Measurements from ENCODE around the gene ZNF664. TPM values are rescaled to one million over a fixed set of nuclear protein-coding genes. Genes with fewer than 3 reads are reported as not detected.

ZNF664 gene
- total and polyA plus RNA-seq, 2 of the 8 experiments (the other 6 are each of a cell fraction or from before 2014, with no cell fraction given), result 22.8 to 51.4 TPM

DNA sequence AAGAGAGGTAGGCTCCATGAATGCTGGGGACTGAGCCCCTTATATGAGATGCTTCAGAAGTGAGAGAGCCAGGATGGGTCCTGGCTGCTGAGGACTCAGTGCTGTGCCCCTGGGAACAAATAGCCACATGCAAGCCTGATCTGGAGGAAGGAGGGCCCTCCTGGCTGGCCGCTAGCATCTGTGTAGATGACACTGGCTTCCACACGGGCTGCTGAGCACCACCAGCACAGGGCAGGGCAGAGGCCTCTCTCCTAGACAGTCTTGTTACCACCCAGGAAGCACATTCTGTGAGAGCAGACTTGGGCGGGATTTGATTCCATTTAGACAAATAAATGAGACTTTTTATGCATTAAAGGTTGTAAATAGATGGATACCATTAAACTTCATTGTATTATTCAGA lies 48.0 kb downstream of the ZNF664 start:
- WGBS, 2 experiments (ENCODE audit: extremely low coverage in 1 of 2, insufficient coverage in 1 of 2, insufficient read length in 1 of 2, insufficient replicate concordance in 2 of 2, low coverage in 1 of 2, low lambda C conversion rate in 2 of 2, missing lambda C conversion rate in 1 of 2), result 89% methylated on average over 3 of the region's 3 CpGs; no CpG with 5 or more reads in 1 of the 2 experiments
- H3K4ac ChIP-seq (replicated peaks; ENCODE audit: insufficient read length, low read depth, low read length), result no peak overlapping the region
- H3K79me1 ChIP-seq (ENCODE audit: low read depth, low read length), result no peaks in the 10 kb centered on the region
- H3K4me1 ChIP-seq (replicated peaks in 1 of 4; ENCODE audit: control insufficient read depth in 3 of 4, insufficient read depth in 4 of 4, low read length in 3 of 4), result no peaks in the 10 kb centered on the region; a peak in 2 of 7 replicates
- no peaks in the 10 kb centered on the region for H3K23me2 ChIP-seq (ENCODE audit: low read depth, low read length)
- no peaks in the 10 kb centered on the region for H3K79me2 ChIP-seq (ENCODE audit: control insufficient read depth in 1 of 2, insufficient read depth in 2 of 2, low read length in 2 of 2)
- no peak overlapping the region for H3K18ac ChIP-seq (ENCODE audit: extremely low read depth, low read length)
- H3K9ac ChIP-seq (replicated peaks in 1 of 4; ENCODE audit: extremely low read depth in 1 of 4, low read depth in 3 of 4, low read length in 3 of 4), result no peak overlapping the region
- H4K8ac ChIP-seq (ENCODE audit: extremely low read depth, insufficient read depth, low read length), result no peak overlapping the region
- no peaks in the 10 kb centered on the region; a peak in 1 of 7 replicates for H3K27me3 ChIP-seq (replicated peaks in 1 of 4; ENCODE audit: control insufficient read depth in 3 of 4, extremely low read depth in 1 of 4, insufficient read depth in 3 of 4, low read length in 3 of 4)
- no peak overlapping the region for H3K14ac ChIP-seq (ENCODE audit: insufficient read length)
- H4K91ac ChIP-seq (replicated peaks; ENCODE audit: insufficient read length, low read length), result no peak overlapping the region
- H4K5ac ChIP-seq (ENCODE audit: insufficient read length, low read depth, low read length), result no peak overlapping the region
- H2AFZ ChIP-seq (ENCODE audit: low read length), result no peak overlapping the region
- no peak overlapping the region for H3K23ac ChIP-seq (ENCODE audit: insufficient read length)
- H3K36me3 ChIP-seq (ENCODE audit: control insufficient read depth in 2 of 4, insufficient read depth in 4 of 4, low read length in 3 of 4), result no peaks in the 10 kb centered on the region
- no peak overlapping the region for H2AK5ac ChIP-seq (ENCODE audit: low read depth, low read length)
- no peaks in the 10 kb centered on the region for H3K9me3 ChIP-seq (ENCODE audit: insufficient read depth in 2 of 2, low read depth in 1 of 2, low read length in 1 of 2)
- H2BK5ac ChIP-seq (ENCODE audit: low read depth, low read length), result no peak overlapping the region
- ChIA-PET POLR2A (ENCODE audit: partially characterized antibody) (no interaction called here), CTCF (ENCODE audit: partially characterized antibody) (no interaction called here)
- H2BK20ac ChIP-seq (ENCODE audit: low read length), result no peak overlapping the region
- DNase-seq (ENCODE audit: low read depth in 1 of 2, low spot score in 2 of 2) (no peak), FAIRE-seq (no peak)
- H3K4me3 ChIP-seq (ENCODE audit: extremely low read depth in 1 of 4, insufficient read depth in 2 of 4, low read depth in 3 of 4, low read length in 4 of 4), result no peak overlapping the region
- H2BK120ac ChIP-seq (replicated peaks; ENCODE audit: low read depth, low read length), result no peak overlapping the region
- H4K20me1 ChIP-seq (replicated peaks in 1 of 2; ENCODE audit: control insufficient read depth in 1 of 2, insufficient read depth in 2 of 2, low read length in 2 of 2), result no peaks in the 10 kb centered on the region
- no peak overlapping the region for H3K56ac ChIP-seq (replicated peaks; ENCODE audit: insufficient read length, low read depth, low read length)
- no peak overlapping the region for H2BK15ac ChIP-seq (ENCODE audit: low read length)
- H2BK12ac ChIP-seq (ENCODE audit: low read depth, low read length), result no peak overlapping the region
- TF ChIP-seq, protein P1, sequence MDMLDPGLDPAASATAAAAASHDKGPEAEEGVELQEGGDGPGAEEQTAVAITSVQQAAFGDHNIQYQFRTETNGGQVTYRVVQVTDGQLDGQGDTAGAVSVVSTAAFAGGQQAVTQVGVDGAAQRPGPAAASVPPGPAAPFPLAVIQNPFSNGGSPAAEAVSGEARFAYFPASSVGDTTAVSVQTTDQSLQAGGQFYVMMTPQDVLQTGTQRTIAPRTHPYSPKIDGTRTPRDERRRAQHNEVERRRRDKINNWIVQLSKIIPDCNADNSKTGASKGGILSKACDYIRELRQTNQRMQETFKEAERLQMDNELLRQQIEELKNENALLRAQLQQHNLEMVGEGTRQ (IDR thresholded peaks at IDR 0.05; ENCODE audit: low read length), result no peak
- TF ChIP-seq, protein P2, sequence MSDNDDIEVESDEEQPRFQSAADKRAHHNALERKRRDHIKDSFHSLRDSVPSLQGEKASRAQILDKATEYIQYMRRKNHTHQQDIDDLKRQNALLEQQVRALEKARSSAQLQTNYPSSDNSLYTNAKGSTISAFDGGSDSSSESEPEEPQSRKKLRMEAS (IDR thresholded peaks at IDR 0.05), result no peak
- no peak for TF ChIP-seq HDAC6 (IDR thresholded peaks at IDR 0.05; ENCODE audit: low read depth, low read length)
- H3K4me2 ChIP-seq (ENCODE audit: insufficient read depth in 1 of 2, low read depth in 2 of 2, low read length in 2 of 2), result no peak overlapping the region
- no peak overlapping the region for H3K27ac ChIP-seq (ENCODE audit: low read depth, low read length)
